ENCODE measurements around the gene SDSL.

The SDSL gene

GRCh38 chr12:113464452-113464775, 42.2 kb downstream of the SDSL start:
- no peak for TF ChIP-seq CTCF (conservative IDR thresholded peaks at IDR 0.05; ENCODE audit: low read depth, low read length)
- Histone ChIP-seq H3K4me1 (ENCODE audit: low read depth, poor library complexity, severe bottlenecking) (no peaks in the 10 kb centered on the region), H3K4me2 (no peak overlapping the region), H2AFZ (ENCODE audit: low read depth) (no peak overlapping the region), H3K9ac (no peak overlapping the region), H3K79me2 (ENCODE audit: insufficient read depth, low read depth) (no peaks in the 10 kb centered on the region), H3K36me3 (ENCODE audit: insufficient read depth) (no peaks in the 10 kb centered on the region), H4K20me1 (ENCODE audit: insufficient read depth) (no peaks in the 10 kb centered on the region), H3K4me3 (IDR thresholded peaks at IDR 0.05; ENCODE audit: insufficient read depth, low read depth, low read length) (no peak overlapping the region), H3K27me3 (ENCODE audit: insufficient read depth, low read depth) (peaks cover 36% of the 10 kb centered on the region), H3K27ac (no peak overlapping the region)

- no peak overlapping the region for H3K27ac ChIP-seq
- peaks cover 40% of the 10 kb centered on the region for H3K27me3 ChIP-seq (ENCODE audit: insufficient read depth, low read depth)
- H3K9ac ChIP-seq = no peak overlapping the region
- H2AFZ ChIP-seq (ENCODE audit: low read depth) = no peak overlapping the region
- no peaks in the 10 kb centered on the region for H3K4me1 ChIP-seq (ENCODE audit: low read depth, poor library complexity, severe bottlenecking)
- H3K36me3 ChIP-seq (ENCODE audit: insufficient read depth) = no peaks in the 10 kb centered on the region
- H3K4me3 ChIP-seq (IDR thresholded peaks at IDR 0.05; ENCODE audit: insufficient read depth, low read depth, low read length) = no peak overlapping the region
- no peak for TF ChIP-seq CTCF (conservative IDR thresholded peaks at IDR 0.05; ENCODE audit: low read depth, low read length)
- H4K20me1 ChIP-seq (ENCODE audit: insufficient read depth) = no peaks in the 10 kb centered on the region
- H3K4me2 ChIP-seq = no peak overlapping the region
- no peaks in the 10 kb centered on the region for H3K79me2 ChIP-seq (ENCODE audit: insufficient read depth, low read depth)
These were observed 42.9 kb downstream of the SDSL start for GRCh38 chr12:113464852-113465719.

GRCh38 chr12:113465808-113466453, 43.8 kb downstream of the SDSL start:
- H3K27me3 ChIP-seq (ENCODE audit: insufficient read depth, low read depth) = peaks cover 44% of the 10 kb centered on the region
- no peaks in the 10 kb centered on the region for H4K20me1 ChIP-seq (ENCODE audit: insufficient read depth)
- H3K4me1 ChIP-seq (ENCODE audit: low read depth, poor library complexity, severe bottlenecking) = no peaks in the 10 kb centered on the region
- H3K79me2 ChIP-seq (ENCODE audit: insufficient read depth, low read depth) = no peaks in the 10 kb centered on the region
- H3K4me3 ChIP-seq (IDR thresholded peaks at IDR 0.05; ENCODE audit: insufficient read depth, low read depth, low read length) = no peak overlapping the region
- no peak overlapping the region for H3K9ac ChIP-seq
- no peak overlapping the region for H2AFZ ChIP-seq (ENCODE audit: low read depth)
- no peak overlapping the region for H3K27ac ChIP-seq
- TF ChIP-seq CTCF (conservative IDR thresholded peaks at IDR 0.05; ENCODE audit: low read depth, low read length) = no peak
- H3K4me2 ChIP-seq = no peak overlapping the region
- H3K36me3 ChIP-seq (ENCODE audit: insufficient read depth) = no peaks in the 10 kb centered on the region

- Histone ChIP-seq H3K27ac (no peak overlapping the region), H3K4me2 (no peak overlapping the region), H3K4me3 (IDR thresholded peaks at IDR 0.05; ENCODE audit: insufficient read depth, low read depth, low read length) (no peak overlapping the region), H2AFZ (ENCODE audit: low read depth) (no peak overlapping the region), H3K27me3 (ENCODE audit: insufficient read depth, low read depth) (peaks cover 44% of the 10 kb centered on the region), H3K36me3 (ENCODE audit: insufficient read depth) (no peaks in the 10 kb centered on the region), H4K20me1 (ENCODE audit: insufficient read depth) (no peaks in the 10 kb centered on the region), H3K4me1 (ENCODE audit: low read depth, poor library complexity, severe bottlenecking) (no peaks in the 10 kb centered on the region), H3K79me2 (ENCODE audit: insufficient read depth, low read depth) (no peaks in the 10 kb centered on the region), H3K9ac (no peak overlapping the region)
- no peak for TF ChIP-seq CTCF (conservative IDR thresholded peaks at IDR 0.05; ENCODE audit: low read depth, low read length)
These were observed 44.4 kb downstream of the SDSL start for GRCh38 chr12:113466454-113467141.

Data from KMS-11 (cell line).